Measurements from ENCODE around the gene SMOC2.
"Not testable (repeated sequence)": the region's sequence is repeated elsewhere in the genome, so short reads cannot be mapped to it uniquely, and the experiment has no call there.

The SMOC2 gene

GRCh38 chr6:168518867-168519266 is 77.9 kb downstream of the SMOC2 start:
- no peak for DNase-seq

GRCh38 chr6:168520233-168520632 is 79.2 kb downstream of the SMOC2 start:
- no peak for DNase-seq

GRCh38 chr6:168524571-168525001 is 83.6 kb downstream of the SMOC2 start:
- DNase-seq, result no peak

GRCh38 chr6:168525114-168525513 is 84.1 kb downstream of the SMOC2 start:
- no peak for DNase-seq

- no peak for DNase-seq
Measured at GRCh38 chr6:168525926-168526630, 85.1 kb downstream of the SMOC2 start.

- DNase-seq, result no peak
Measured at GRCh38 chr6:168526841-168527281, 85.9 kb downstream of the SMOC2 start.

- peak; percentile 40 for DNase-seq
Measured at GRCh38 chr6:168527451-168528210, 86.6 kb downstream of the SMOC2 start.

- DNase-seq, result no peak
Measured at GRCh38 chr6:168528474-168529095, 87.6 kb downstream of the SMOC2 start.

GRCh38 chr6:168529214-168529613 is 88.2 kb downstream of the SMOC2 start:
- DNase-seq, result no peak

GRCh38 chr6:168530653-168531071 is 89.7 kb downstream of the SMOC2 start:
- DNase-seq, result no peak

GRCh38 chr6:168532070-168532469 is 91.1 kb downstream of the SMOC2 start:
- no peak for DNase-seq

GRCh38 chr6:168533414-168533813 is 92.4 kb downstream of the SMOC2 start:
- no peak for DNase-seq

- DNase-seq, result no peak
Measured at GRCh38 chr6:168534265-168534664, 93.3 kb downstream of the SMOC2 start.

- DNase-seq, result no peak
Measured at GRCh38 chr6:168535711-168536110, 94.7 kb downstream of the SMOC2 start.

- DNase-seq, result no peak
Measured at GRCh38 chr6:168536196-168536595, 95.2 kb downstream of the SMOC2 start.

- DNase-seq, result no peak
Measured at GRCh38 chr6:168536665-168537539, 95.9 kb downstream of the SMOC2 start.

- no peak for DNase-seq
Measured at GRCh38 chr6:168537540-168537884, 96.5 kb downstream of the SMOC2 start.

- DNase-seq, result not testable (repeated sequence)
Measured at GRCh38 chr6:168538188-168538891, 97.4 kb downstream of the SMOC2 start.

GRCh38 chr6:168538892-168539811 is 98.2 kb downstream of the SMOC2 start:
- no peak for DNase-seq

- DNase-seq, result no peak
Measured at GRCh38 chr6:168540713-168541291, 99.8 kb downstream of the SMOC2 start.

GRCh38 chr6:168541307-168541706 is 100.3 kb downstream of the SMOC2 start:
- no peak for DNase-seq

All from fibroblast of skin of right quadriceps (primary cell).